CD4-positive, alpha-beta T cell (primary cell): ENCODE data around the gene TRAPPC3. TPM values are rescaled to one million over a fixed set of nuclear protein-coding genes. Genes with fewer than 3 reads are reported as not detected.

Source experiments
- ATAC-seq: fragments of 200-7000 bp; cut with Tn5 transposase; one replicate; pipeline ENCODE4 v1.10.0; 2022; ENCODE audit warnings: mild to moderate bottlenecking; ENCODE audit not compliant: poor library complexity
- CTCF ChIA-PET: fragments of 350-600 bp; sonication (Branson Sonifier 250); formaldehyde crosslinking; loops from one replicate; lab custom pipeline; 2021; ENCODE audit warnings: antibody characterized with exemption, inconsistent platforms; lab: Charles Lee
- POLR2A ChIA-PET: fragments of 350-600 bp; sonication (Branson Sonifier 250); formaldehyde crosslinking; loops from one replicate; lab custom pipeline; 2021; ENCODE audit warnings: antibody characterized with exemption, inconsistent platforms; lab: Charles Lee
- DNase-seq, 14 experiments: peaks; one replicate each; pipeline ENCODE4 v3.0.0-alpha.2; 2013 to 2020; ENCODE audit warnings: mixed read lengths in 2 of 14
- H3K27ac ChIP-seq, 2 donors: one replicate each; pipeline versions ENCODE4 v1.5.1 to v1.7.0; 2013; ENCODE audit warnings: low read length in 2 of 2, low read depth in 1 of 2, mild to moderate bottlenecking in 1 of 2
- H3K27me3 ChIP-seq, 2 experiments: 1 replicate in 1 of 2; 2 replicates in 1 of 2; pipeline versions ENCODE4 v1.6.1 to v1.7.0; 2013; ENCODE audit warnings: low read length in 2 of 2, control low read depth in 1 of 2, mild to moderate bottlenecking in 1 of 2, moderate library complexity in 1 of 2; ENCODE audit not compliant: insufficient read depth in 2 of 2, control insufficient read depth in 1 of 2
- H3K36me3 ChIP-seq: one replicate; pipeline ENCODE4 v1.6.1; 2013; ENCODE audit warnings: low read length, control low read depth; ENCODE audit not compliant: insufficient read depth
- H3K4me1 ChIP-seq: one replicate; pipeline ENCODE4 v1.6.1; 2013; ENCODE audit warnings: low read length, control low read depth; ENCODE audit not compliant: insufficient read depth
- H3K4me3 ChIP-seq: one replicate; pipeline ENCODE4 v1.5.1; 2013; ENCODE audit warnings: mild to moderate bottlenecking, low read length, moderate library complexity
- H3K9me3 ChIP-seq, 2 experiments: 1 replicate in 1 of 2; 2 replicates in 1 of 2; pipeline versions ENCODE4 v1.6.1 to v1.7.0; 2013; ENCODE audit warnings: low read length in 2 of 2, mild to moderate bottlenecking in 2 of 2, control low read depth in 1 of 2, moderate library complexity in 1 of 2; ENCODE audit not compliant: control insufficient read depth in 1 of 2, insufficient read depth in 1 of 2
- H3K27ac Mint-ChIP-seq: one replicate; pipeline ENCODE4 v1.8.0; 2020; ENCODE audit warnings: mixed read lengths
- H3K27me3 Mint-ChIP-seq: one replicate; pipeline ENCODE4 v1.8.0; 2021; ENCODE audit warnings: mixed read lengths
- H3K36me3 Mint-ChIP-seq: one replicate; pipeline ENCODE4 v1.8.0; 2021; ENCODE audit warnings: low read depth, mixed read lengths
- H3K4me1 Mint-ChIP-seq: one replicate; pipeline ENCODE4 v1.8.0; 2021; ENCODE audit warnings: low read depth, mixed read lengths
- H3K4me3 Mint-ChIP-seq: one replicate; pipeline ENCODE4 v1.8.0; 2020; ENCODE audit warnings: mild to moderate bottlenecking, mixed read lengths
- H3K9me3 Mint-ChIP-seq: one replicate; pipeline ENCODE4 v1.8.0; 2020; ENCODE audit warnings: mixed read lengths
- CTCF ChIP-seq: fragments of 200-600 bp; IDR thresholded peaks from one replicate; pipeline ENCODE4 v1.8.0; 2022; ENCODE audit warnings: antibody characterized with exemption, mild to moderate bottlenecking
- intact Hi-C, 2 experiments: fragments of 100-400 bp; cut with DNase I in 1 of 2; cut with micrococcal nuclease in 1 of 2; formaldehyde crosslinking; loops; one replicate each; pipeline versions ENCODE4 v1.15.1 to v1.9.0; 2023 to 2025; cut with DNase I, micrococcal nuclease
- total RNA-seq, 174 experiments: library from RNA in 2 of 174; stranded (reverse) in 2 of 174; gene quantifications; one replicate each; pipeline ENCODE4 v1.2.3 and lab custom pipeline; 2021 to 2026

Gene TRAPPC3
- total RNA-seq, 2 experiments from 2014 or later: 18.4 to 21.3 TPM

GRCh38 chr1:36187800-36188593 lies 38.7 kb upstream of the TRAPPC3 start:
- peak; percentile 70 to 92 (median 76) for DNase-seq

GRCh38 chr1:36183309-36183856 lies 34.1 kb upstream of the TRAPPC3 start:
- no peaks in the 10 kb centered on the region for H3K9me3 ChIP-seq

More at GRCh38 chr1:36187800-36188593, 38.7 kb upstream of the TRAPPC3 start:
- peak overlapping the region; percentile 29 for H3K27ac Mint-ChIP-seq
- Histone ChIP-seq H3K27ac (peak overlapping the region in 1 of 2 donors; percentile 12), H3K4me3 (no peak overlapping the region), H3K9me3 (no peaks in the 10 kb centered on the region), H3K4me1 (peaks cover 7% of the 10 kb centered on the region), H3K36me3 (no peaks in the 10 kb centered on the region), H3K27me3 (no peaks in the 10 kb centered on the region)
- ATAC-seq: peak; percentile 99
- H3K27me3 Mint-ChIP-seq: no peaks in the 10 kb centered on the region
- H3K4me1 Mint-ChIP-seq: peaks cover 10% of the 10 kb centered on the region
- TF ChIP-seq CTCF: peak; percentile 84
- ChIA-PET CTCF (interaction anchor here (0.7 to 3.1 kb wide), 15 partner anchors 16 to 263 kb away, joined by 3 to 114 read pairs (median 4); partner anchors contain the start of genes MAP7D1, OSCP1, SH3D21 and THRAP3), POLR2A (interaction anchor here (0.6 to 2.7 kb wide), 8 partner anchors 21 to 54 kb away, joined by 3 to 75 read pairs (median 12); partner anchors contain the start of genes MAP7D1, THRAP3 and TRAPPC3)
- H3K36me3 Mint-ChIP-seq: no peaks in the 10 kb centered on the region
- no peaks in the 10 kb centered on the region for H3K9me3 Mint-ChIP-seq
- no peak overlapping the region for H3K4me3 Mint-ChIP-seq
- intact Hi-C loops: loop anchor here (1.0 to 2.0 kb wide), 5 partner anchors 37 to 97 kb away; partner anchors contain the start of gene TRAPPC3 (in 2 of the 2)

More at GRCh38 chr1:36183309-36183856, 34.1 kb upstream of the TRAPPC3 start:
- peak overlapping the region; percentile 0 for H3K27ac Mint-ChIP-seq
- ChIA-PET POLR2A (interaction anchor here (0.9 to 2.1 kb wide), 7 partner anchors 9 to 40 kb away, joined by 3 to 19 read pairs (median 4); partner anchors contain the start of genes THRAP3 and TRAPPC3), CTCF (interaction anchor here (0.9 to 2.1 kb wide), 3 partner anchors 20 to 82 kb away, joined by 3 to 13 read pairs (median 3); partner anchors contain the start of gene TRAPPC3)
- Histone ChIP-seq H3K36me3 (peaks cover 28% of the 10 kb centered on the region), H3K27me3 (no peaks in the 10 kb centered on the region), H3K27ac (no peak overlapping the region), H3K4me3 (no peak overlapping the region), H3K4me1 (peaks cover 7% of the 10 kb centered on the region)
- H3K27me3 Mint-ChIP-seq: no peaks in the 10 kb centered on the region
- intact Hi-C loops: no loop called here
- H3K4me3 Mint-ChIP-seq: no peak overlapping the region
- peaks cover 10% of the 10 kb centered on the region for H3K4me1 Mint-ChIP-seq
- H3K9me3 Mint-ChIP-seq: no peaks in the 10 kb centered on the region
- TF ChIP-seq CTCF: no peak
- peaks cover 33% of the 10 kb centered on the region for H3K36me3 Mint-ChIP-seq
- DNase-seq (no peak), ATAC-seq (no peak)
